Breast epithelium (tissue), 4 donors: ENCODE results near the gene MINAR1. TPM values are rescaled to one million over a fixed set of nuclear protein-coding genes. Genes with fewer than 3 reads are reported as not detected.

Experiments
- DNase-seq, 2 donors: peaks; one replicate each; pipeline ENCODE4 v3.0.0-alpha.2; 2019; ENCODE audit warnings: low spot score in 2 of 2
- H3K27ac ChIP-seq, 2 donors: fragments of 200-600 bp; sonication (generic) in 1 of 2; one replicate each; pipeline ENCODE4 v1.5.1; 2016 to 2019; ENCODE audit warnings: mild to moderate bottlenecking in 1 of 2
- H3K27me3 ChIP-seq, 2 donors: fragments of 200-600 bp; sonication (generic) in 1 of 2; one replicate each; pipeline versions ENCODE4 v1.5.1 to v1.6.0; 2017 to 2019; ENCODE audit warnings: control low read depth in 1 of 2, mild to moderate bottlenecking in 1 of 2
- H3K36me3 ChIP-seq: fragments of 200-600 bp; one replicate; pipeline ENCODE4 v1.5.1; 2019
- H3K4me1 ChIP-seq, 2 donors: fragments of 200-600 bp; sonication (generic); one replicate each; pipeline ENCODE4 v1.5.1; 2016 to 2019; ENCODE audit warnings: control low read depth in 1 of 2
- H3K4me3 ChIP-seq, 3 donors: fragments of 200-600 bp; sonication (generic); 1 replicate in 2 of 3; 2 replicates in 1 of 3; pipeline ENCODE4 v1.5.1; 2016 to 2019; ENCODE audit warnings: mild to moderate bottlenecking in 3 of 3, moderate library complexity in 2 of 3
- H3K9me3 ChIP-seq, 2 donors: fragments of 200-600 bp; sonication (generic) in 1 of 2; one replicate each; pipeline ENCODE4 v1.5.1; 2016 to 2019; ENCODE audit warnings: control low read depth in 1 of 2
- CTCF ChIP-seq, 3 donors: fragments of 450-650 bp; IDR thresholded peaks; one replicate each; pipeline ENCODE4 v1.5.1; 2016 to 2017; ENCODE audit warnings: antibody characterized with exemption in 3 of 3, mild to moderate bottlenecking in 3 of 3, moderate library complexity in 3 of 3
- POLR2A ChIP-seq: fragments of 450-650 bp; IDR thresholded peaks from one replicate; pipeline ENCODE4 v1.6.1; 2016; ENCODE audit warnings: antibody characterized with exemption, mild to moderate bottlenecking, moderate library complexity
- POLR2AphosphoS5 ChIP-seq, 3 donors: sonication (generic); formaldehyde crosslinking; IDR thresholded peaks; one replicate each; pipeline ENCODE4 v1.6.1; 2017; ENCODE audit warnings: antibody characterized with exemption in 3 of 3
- intact Hi-C: fragments of 100-400 bp; cut with DNase I; formaldehyde crosslinking; loops from one replicate; pipeline ENCODE4 v1.15.1; 2023; ENCODE audit warnings: low total_unique reads
- total RNA-seq, 3 donors: library from RNA; depleted of rRNA; stranded (reverse); fragments of >200 nt; gene quantifications; one replicate each; pipeline ENCODE4 v1.1.0, GENCODE V29; 2016

MINAR1 gene
- total RNA-seq, 3 donors from 2014 or later = 0.16 to 1.0 (median 0.66) TPM

- no peaks in the 10 kb centered on the region for H3K9me3 ChIP-seq
- H3K36me3 ChIP-seq = no peaks in the 10 kb centered on the region
- no peaks in the 10 kb centered on the region for H3K4me1 ChIP-seq
- no peak overlapping the region for H3K4me3 ChIP-seq
- H3K27me3 ChIP-seq = no peaks in the 10 kb centered on the region
- no peak overlapping the region for H3K27ac ChIP-seq
- no peak for DNase-seq
- no peak for TF ChIP-seq CTCF (IDR thresholded peaks at IDR 0.05)
- TF ChIP-seq POLR2AphosphoS5 (IDR thresholded peaks at IDR 0.05) = no peak
- no peak for TF ChIP-seq POLR2A
- intact Hi-C loops = no loop called here
These were observed 31.7 kb downstream of the MINAR1 start for GRCh38 chr15:79463781-79464270.

- no peak for TF ChIP-seq POLR2AphosphoS5 (IDR thresholded peaks at IDR 0.05)
- no peak for TF ChIP-seq POLR2A
- TF ChIP-seq CTCF (IDR thresholded peaks at IDR 0.05) = no peak
- DNase-seq = no peak
- Histone ChIP-seq H3K9me3 (no peaks in the 10 kb centered on the region), H3K27ac (no peak overlapping the region), H3K4me1 (no peaks in the 10 kb centered on the region), H3K4me3 (no peak overlapping the region), H3K27me3 (no peaks in the 10 kb centered on the region), H3K36me3 (no peaks in the 10 kb centered on the region)
- intact Hi-C loops = no loop called here
These were observed 34.4 kb downstream of the MINAR1 start for GRCh38 chr15:79466488-79466887.

GRCh38 chr15:79467865-79468586, 35.9 kb downstream of the MINAR1 start:
- Histone ChIP-seq H3K27me3 (no peaks in the 10 kb centered on the region), H3K4me1 (no peaks in the 10 kb centered on the region), H3K36me3 (no peaks in the 10 kb centered on the region), H3K27ac (no peak overlapping the region), H3K4me3 (no peak overlapping the region), H3K9me3 (no peaks in the 10 kb centered on the region)
- TF ChIP-seq POLR2AphosphoS5 (IDR thresholded peaks at IDR 0.05) (no peak), CTCF (IDR thresholded peaks at IDR 0.05) (no peak), POLR2A (no peak)
- DNase-seq = no peak
- intact Hi-C loops = no loop called here

GRCh38 chr15:79472446-79472845, 40.3 kb downstream of the MINAR1 start:
- Histone ChIP-seq H3K4me3 (no peak overlapping the region), H3K27ac (no peak overlapping the region), H3K9me3 (no peaks in the 10 kb centered on the region), H3K27me3 (no peaks in the 10 kb centered on the region), H3K4me1 (no peaks in the 10 kb centered on the region), H3K36me3 (no peaks in the 10 kb centered on the region)
- no peak for DNase-seq
- TF ChIP-seq CTCF (IDR thresholded peaks at IDR 0.05) (no peak), POLR2A (no peak), POLR2AphosphoS5 (IDR thresholded peaks at IDR 0.05) (no peak)
- intact Hi-C loops = no loop called here

- intact Hi-C loops = no loop called here
- Histone ChIP-seq H3K4me1 (no peaks in the 10 kb centered on the region), H3K4me3 (no peak overlapping the region), H3K36me3 (no peaks in the 10 kb centered on the region), H3K27me3 (no peaks in the 10 kb centered on the region), H3K9me3 (no peaks in the 10 kb centered on the region), H3K27ac (no peak overlapping the region)
- TF ChIP-seq CTCF (IDR thresholded peaks at IDR 0.05) = no peak
- TF ChIP-seq POLR2A = no peak
- no peak for TF ChIP-seq POLR2AphosphoS5 (IDR thresholded peaks at IDR 0.05)
- no peak for DNase-seq
These were observed 42.1 kb downstream of the MINAR1 start for GRCh38 chr15:79474252-79474651.
